MCF 10A (cell line): ENCODE data around the gene FBXO10. TPM values are rescaled to one million over a fixed set of nuclear protein-coding genes. Genes with fewer than 3 reads are reported as not detected.

ENCODE experiments used
- Bru-seq: library from RNA; stranded (reverse); fragments of 400-500 nt; gene quantifications from one replicate; lab custom pipeline; 2021; lab: Mats Ljungman, UMichigan
- BruChase-seq, 2 experiments: library from RNA; stranded (reverse); fragments of 400-500 nt; gene quantifications; one replicate each; lab custom pipeline; 2021; lab: Mats Ljungman, UMichigan
- BruUV-seq: library from RNA; stranded (reverse); fragments of 400-500 nt; replicated peaks from 2 replicates; lab custom pipeline; 2021; lab: Mats Ljungman, UMichigan
- CTCF ChIA-PET: fragments of 300-600 bp; sonication (Branson Sonifier 250); formaldehyde crosslinking; extraction: SDS; loops from one replicate; lab custom pipeline; 2021; ENCODE audit warnings: antibody characterized with exemption, inconsistent platforms; lab: Yijun Ruan, JAX
- POLR2A ChIA-PET: fragments of 300-600, 350-650 bp; sonication (Branson Sonifier 250); formaldehyde crosslinking; extraction: SDS; loops from one replicate; lab custom pipeline; 2020; ENCODE audit warnings: antibody characterized with exemption, inconsistent platforms; lab: Yijun Ruan, JAX
- DNase-seq: peaks from one replicate; pipeline ENCODE4 v3.0.0-alpha.2; 2018; ENCODE audit not compliant: unreplicated experiment
- H3K27ac Mint-ChIP-seq: one replicate; pipeline ENCODE4 v1.8.0; 2022; ENCODE audit warnings: mild to moderate bottlenecking, low read depth, mixed read lengths; ENCODE audit not compliant: unreplicated experiment
- H3K27me3 Mint-ChIP-seq: one replicate; pipeline ENCODE4 v1.8.0; 2022; ENCODE audit warnings: mixed read lengths; ENCODE audit not compliant: insufficient read depth, unreplicated experiment
- H3K36me3 Mint-ChIP-seq: one replicate; pipeline ENCODE4 v1.8.0; 2022; ENCODE audit warnings: mild to moderate bottlenecking, moderate library complexity, mixed read lengths; ENCODE audit not compliant: insufficient read depth, unreplicated experiment
- H3K4me1 Mint-ChIP-seq: one replicate; pipeline ENCODE4 v1.8.0; 2022; ENCODE audit warnings: mixed read lengths; ENCODE audit not compliant: insufficient read depth, unreplicated experiment
- H3K4me3 Mint-ChIP-seq: one replicate; pipeline ENCODE4 v1.8.0; 2022; ENCODE audit warnings: mild to moderate bottlenecking, moderate library complexity, mixed read lengths; ENCODE audit not compliant: unreplicated experiment
- H3K9me3 Mint-ChIP-seq: one replicate; pipeline ENCODE4 v1.8.0; 2022; ENCODE audit warnings: mixed read lengths; ENCODE audit not compliant: unreplicated experiment
- intact Hi-C: fragments of 100-400 bp; cut with micrococcal nuclease; formaldehyde crosslinking; loops from 2 replicates; pipeline ENCODE4 v1.14.1; 2022
- long read RNA-seq: library from polyadenylated mRNA; stranded (forward); transcript quantifications from one replicate; pipeline ENCODE4 v2.0.0, GENCODE V29; 2022
- total RNA-seq: library from RNA; stranded (reverse); gene quantifications from 2 replicates; pipeline ENCODE4 v1.2.3, GENCODE V29; 2022
- TF ChIP-seq, protein P1 (sequence below): fragments of 200-600 bp; IDR thresholded peaks from one replicate; pipeline ENCODE4 v1.8.0; 2022; ENCODE audit warnings: antibody characterized with exemption, mild to moderate bottlenecking; ENCODE audit not compliant: unreplicated experiment

Gene FBXO10, protein sequence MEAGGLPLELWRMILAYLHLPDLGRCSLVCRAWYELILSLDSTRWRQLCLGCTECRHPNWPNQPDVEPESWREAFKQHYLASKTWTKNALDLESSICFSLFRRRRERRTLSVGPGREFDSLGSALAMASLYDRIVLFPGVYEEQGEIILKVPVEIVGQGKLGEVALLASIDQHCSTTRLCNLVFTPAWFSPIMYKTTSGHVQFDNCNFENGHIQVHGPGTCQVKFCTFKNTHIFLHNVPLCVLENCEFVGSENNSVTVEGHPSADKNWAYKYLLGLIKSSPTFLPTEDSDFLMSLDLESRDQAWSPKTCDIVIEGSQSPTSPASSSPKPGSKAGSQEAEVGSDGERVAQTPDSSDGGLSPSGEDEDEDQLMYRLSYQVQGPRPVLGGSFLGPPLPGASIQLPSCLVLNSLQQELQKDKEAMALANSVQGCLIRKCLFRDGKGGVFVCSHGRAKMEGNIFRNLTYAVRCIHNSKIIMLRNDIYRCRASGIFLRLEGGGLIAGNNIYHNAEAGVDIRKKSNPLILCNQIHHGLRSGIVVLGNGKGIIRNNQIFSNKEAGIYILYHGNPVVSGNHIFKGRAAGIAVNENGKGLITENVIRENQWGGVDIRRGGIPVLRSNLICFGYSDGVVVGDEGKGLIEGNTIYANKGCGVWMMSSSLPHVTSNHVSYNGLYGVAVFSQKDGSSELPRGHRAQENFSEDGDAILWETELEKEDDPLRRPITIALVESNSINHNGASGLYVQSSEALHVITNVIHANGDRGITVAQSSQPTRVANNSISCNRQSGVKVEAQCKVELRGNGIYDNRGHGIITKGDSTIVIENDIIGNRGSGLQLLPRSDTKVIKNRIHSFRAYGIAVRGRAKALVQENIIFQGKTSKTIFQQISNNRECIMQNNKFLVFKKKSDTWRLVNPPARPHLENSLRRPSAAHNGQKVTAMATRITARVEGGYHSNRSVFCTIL
- total RNA-seq (3.4 and 4.6 TPM in 2 replicates), Bru-seq, nascent RNA (percentile 46 among the genes with signal in this experiment), BruChase-seq, experiment 1, labeled RNA remaining after a 6-hour chase (percentile 51 among the genes with signal in this experiment), BruChase-seq, experiment 2, labeled RNA remaining after a 2-hour chase (percentile 49 among the genes with signal in this experiment)
- long read RNA-seq, partial matches to known transcripts, result 2 of 2 reads
- long read RNA-seq, other reads (novel, unspliced or antisense), result 0 of 2 reads

DNA sequence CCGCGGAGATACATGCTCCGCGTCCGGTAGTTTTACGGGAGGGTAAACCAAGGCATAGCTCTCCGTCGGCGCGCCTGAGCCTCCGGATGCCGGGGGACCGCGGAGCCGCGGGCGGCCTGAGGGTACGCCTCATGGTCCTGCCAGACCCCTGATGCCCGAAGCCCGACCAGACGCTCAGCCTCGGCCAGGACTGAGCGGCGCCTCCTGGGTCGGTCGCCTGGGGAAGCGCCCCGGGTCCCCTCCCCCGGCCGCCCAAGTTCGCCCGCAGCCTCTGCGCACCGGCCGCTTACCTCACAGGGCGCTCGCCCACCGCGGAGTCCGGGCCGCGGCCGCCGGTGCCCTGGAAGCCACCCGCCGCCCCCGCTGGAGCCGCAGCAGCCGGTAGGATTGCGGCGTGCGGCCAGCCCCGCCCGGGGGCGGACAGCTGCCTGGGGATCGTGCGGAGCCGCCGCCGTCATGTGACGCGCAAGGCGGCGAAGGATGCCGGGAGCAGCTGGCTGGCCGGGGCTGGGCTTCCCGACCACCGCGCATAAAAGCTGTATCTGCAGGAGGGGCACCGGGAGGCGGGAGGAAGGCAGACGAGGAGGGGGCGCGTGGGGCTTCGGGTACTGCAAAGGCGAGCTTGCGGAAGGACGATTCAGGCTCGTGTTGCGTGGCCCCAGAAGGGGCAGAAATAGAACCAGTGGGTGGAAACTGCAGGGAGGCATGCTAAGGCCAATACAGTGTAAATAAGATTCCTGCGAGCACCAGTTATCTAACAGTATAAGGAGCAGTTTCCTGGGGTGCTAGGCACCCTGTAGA lies at the start of gene FBXO10:
Gene FBXO10, minus strand, starts transcription at position 460 of the 801 bp plus-strand sequence. CDS start 34,612 bp downstream, outside the sequence.
- POLR2A ChIA-PET, result interaction anchor here (0.5 to 8.4 kb wide), 8 partner anchors 11 to 225 kb away, joined by 3 to 80 read pairs (median 4); partner anchors contain the start of genes DCAF10, EXOSC3, TOMM5 and ZBTB5
- intact Hi-C loops, result no loop called here
- TF ChIP-seq, protein P1, sequence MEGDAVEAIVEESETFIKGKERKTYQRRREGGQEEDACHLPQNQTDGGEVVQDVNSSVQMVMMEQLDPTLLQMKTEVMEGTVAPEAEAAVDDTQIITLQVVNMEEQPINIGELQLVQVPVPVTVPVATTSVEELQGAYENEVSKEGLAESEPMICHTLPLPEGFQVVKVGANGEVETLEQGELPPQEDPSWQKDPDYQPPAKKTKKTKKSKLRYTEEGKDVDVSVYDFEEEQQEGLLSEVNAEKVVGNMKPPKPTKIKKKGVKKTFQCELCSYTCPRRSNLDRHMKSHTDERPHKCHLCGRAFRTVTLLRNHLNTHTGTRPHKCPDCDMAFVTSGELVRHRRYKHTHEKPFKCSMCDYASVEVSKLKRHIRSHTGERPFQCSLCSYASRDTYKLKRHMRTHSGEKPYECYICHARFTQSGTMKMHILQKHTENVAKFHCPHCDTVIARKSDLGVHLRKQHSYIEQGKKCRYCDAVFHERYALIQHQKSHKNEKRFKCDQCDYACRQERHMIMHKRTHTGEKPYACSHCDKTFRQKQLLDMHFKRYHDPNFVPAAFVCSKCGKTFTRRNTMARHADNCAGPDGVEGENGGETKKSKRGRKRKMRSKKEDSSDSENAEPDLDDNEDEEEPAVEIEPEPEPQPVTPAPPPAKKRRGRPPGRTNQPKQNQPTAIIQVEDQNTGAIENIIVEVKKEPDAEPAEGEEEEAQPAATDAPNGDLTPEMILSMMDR, result no peak
- Mint-ChIP-seq H3K4me3 (peak within 1 kb of the TSS; percentile 78), H3K9me3 (no peaks in the 10 kb centered on the region), H3K36me3 (peaks cover 16% of the 10 kb centered on the region), H3K4me1 (peaks cover 18% of the 10 kb centered on the region), H3K27ac (peak within 1 kb of the TSS; percentile 54), H3K27me3 (no peaks in the 10 kb centered on the region)
- peak; percentile 55 for DNase-seq
- BruUV-seq, result no TSS peak
- CTCF ChIA-PET, result interaction anchor here (0.7 to 1.8 kb wide), 6 partner anchors 10 to 263 kb away, joined by 3 to 7 read pairs (median 4); no protein-coding TSS in a partner anchor

DNA sequence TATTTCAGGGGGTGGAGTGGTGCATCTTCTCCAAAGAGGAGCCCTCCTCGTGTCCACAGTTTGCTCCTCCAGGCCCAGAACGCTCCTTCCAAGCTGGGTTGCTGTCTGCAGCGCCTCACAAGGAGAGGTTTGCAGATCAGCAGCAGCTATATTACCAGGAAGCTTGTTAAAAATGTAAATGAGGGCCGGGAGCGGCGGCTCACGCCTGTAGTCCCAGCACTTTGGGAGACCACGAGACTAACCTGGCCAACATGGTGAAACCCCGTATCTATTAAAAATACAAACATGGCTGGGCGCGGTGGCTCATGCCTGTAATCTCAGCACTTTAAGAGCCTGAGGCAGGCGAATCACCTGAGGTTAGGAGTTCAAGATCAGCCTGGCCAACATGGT lies 49.6 kb upstream of the FBXO10 start:
- Mint-ChIP-seq H3K27ac (no peak overlapping the region), H3K36me3 (no peaks in the 10 kb centered on the region), H3K4me3 (no peak overlapping the region), H3K4me1 (peaks cover 7% of the 10 kb centered on the region), H3K27me3 (no peaks in the 10 kb centered on the region), H3K9me3 (no peaks in the 10 kb centered on the region)
- intact Hi-C loops, result no loop called here
- DNase-seq, result no peak
- CTCF ChIA-PET, result interaction anchor here (0.6 to 0.8 kb wide), 2 partner anchors 14 to 28 kb away, joined by 3 read pairs; no protein-coding TSS in a partner anchor
- BruUV-seq, result no TSS peak
- POLR2A ChIA-PET, result no interaction called here
- TF ChIP-seq, protein P1, result no peak

DNA sequence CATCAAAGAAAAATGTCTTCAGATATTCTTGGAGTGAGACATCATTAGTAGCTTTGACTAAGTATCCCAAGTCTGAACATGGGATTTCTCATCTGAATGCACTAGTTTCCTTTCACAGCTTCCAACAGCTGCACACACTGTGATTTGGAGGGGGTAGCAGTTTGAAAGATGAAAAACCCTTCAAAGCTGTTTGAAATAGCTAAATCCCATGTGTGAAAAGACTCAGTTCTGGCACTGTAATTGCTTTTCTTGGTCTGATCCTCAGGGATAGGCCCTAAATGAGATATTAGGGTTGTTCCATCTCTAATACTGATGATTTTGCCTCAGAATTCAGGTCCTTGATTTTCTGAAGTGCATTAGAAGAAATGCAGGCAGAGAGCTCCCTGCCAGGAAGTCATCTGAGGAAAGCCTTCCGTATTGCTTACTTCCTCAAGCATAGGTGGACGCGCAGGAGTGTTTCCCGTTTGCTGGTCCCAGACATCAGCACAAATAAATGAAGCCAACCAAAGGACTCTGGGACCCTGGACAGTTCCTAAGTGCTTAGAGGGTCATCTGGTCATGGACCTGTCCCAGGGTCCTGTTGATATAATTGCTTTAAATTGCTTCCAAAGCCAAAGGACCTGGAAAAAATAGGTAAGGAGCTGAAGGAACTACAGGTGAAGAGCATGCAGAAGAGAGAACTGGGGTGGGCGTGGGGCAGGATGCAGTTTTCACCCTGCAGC lies 49.0 kb upstream of the FBXO10 start:
- Mint-ChIP-seq H3K9me3 (no peaks in the 10 kb centered on the region), H3K27me3 (no peaks in the 10 kb centered on the region), H3K36me3 (no peaks in the 10 kb centered on the region), H3K4me1 (peaks cover 7% of the 10 kb centered on the region), H3K27ac (no peak overlapping the region), H3K4me3 (no peak overlapping the region)
- CTCF ChIA-PET, result interaction anchor here (0.6 to 1.4 kb wide), 3 partner anchors 14 to 31 kb away, joined by 3 to 4 read pairs (median 3); no protein-coding TSS in a partner anchor
- POLR2A ChIA-PET, result interaction anchor here (0.5 kb wide), 1 partner anchor 224 kb away, joined by 3 read pairs; no protein-coding TSS in a partner anchor
- intact Hi-C loops, result no loop called here
- DNase-seq, result no peak
- BruUV-seq, result no TSS peak
- TF ChIP-seq, protein P1, result no peak
